GM12878 (cell line): Measurements from ENCODE around the gene SYCE1L. TPM values are rescaled to one million over a fixed set of nuclear protein-coding genes. Genes with fewer than 3 reads are reported as not detected.
A peak's percentile ranks its signal among the peaks of the same experiment; 100 is the strongest.

ENCODE experiments used
- ATAC-seq: fragments of 200-7000 bp; cut with Tn5 transposase; 3 replicates; pipeline ENCODE4 v1.9.1; 2020; ENCODE audit warnings: mild to moderate bottlenecking, moderate library complexity
- BruUV-seq: library from RNA; stranded (reverse); fragments of 400-500 nt; replicated peaks from 2 replicates; lab custom pipeline; 2021; lab: Mats Ljungman, UMichigan
- CTCF ChIA-PET: fragments of 300-600 bp; sonication (Branson Sonifier 250); formaldehyde crosslinking; extraction: SDS; loops from one replicate; lab custom pipeline; 2021; ENCODE audit warnings: inconsistent platforms; lab: Yijun Ruan, JAX
- POLR2A ChIA-PET: fragments of 350-600 bp; formaldehyde crosslinking; extraction: SDS; loops from one replicate; lab custom pipeline; 2021; ENCODE audit warnings: inconsistent platforms; lab: Charles Lee
- RAD21 ChIA-PET: fragments of 300-600 bp; sonication (Branson Sonifier 250); formaldehyde crosslinking; loops from one replicate; lab custom pipeline; 2023; ENCODE audit warnings: antibody characterized with exemption; ENCODE audit not compliant: unreplicated experiment; lab: Charles Lee
- SMC1A ChIA-PET: fragments of 300-600 bp; sonication (Branson Sonifier 250); formaldehyde crosslinking; loops from one replicate; lab custom pipeline; 2023; ENCODE audit not compliant: unreplicated experiment, uncharacterized antibody; lab: Charles Lee
- DNase-seq: peaks from one replicate; pipeline ENCODE4 v3.0.0-alpha.2; 2011; ENCODE audit warnings: low read depth, low spot score
- FAIRE-seq: peaks from 3 replicates; lab custom pipeline; 2011; peaks lifted over from hg19 to GRCh38; lab: Jason Lieb, UNC
- H2AFZ ChIP-seq: 2 replicates; pipeline ENCODE4 v1.6.0; 2011; ENCODE audit warnings: low read depth, low read length, control low read depth; ENCODE audit not compliant: control insufficient read depth
- H3K27ac ChIP-seq: 2 replicates; pipeline ENCODE4 v1.5.1; 2011; ENCODE audit warnings: control low read depth; ENCODE audit not compliant: control insufficient read depth, insufficient read depth
- H3K27me3 ChIP-seq, 2 experiments: replicated peaks in 1 of 2; 2 replicates each; pipeline versions ENCODE4 v1.6.0 to v1.6.1; 2011; ENCODE audit warnings: low read length in 1 of 2; ENCODE audit not compliant: control insufficient read depth in 2 of 2, insufficient read depth in 2 of 2
- H3K36me3 ChIP-seq, 2 experiments: 2 replicates each; pipeline ENCODE4 v1.5.1; 2011; ENCODE audit warnings: low read length in 1 of 2; ENCODE audit not compliant: control insufficient read depth in 2 of 2, insufficient read depth in 2 of 2
- H3K4me1 ChIP-seq: 2 replicates; pipeline ENCODE4 v1.6.1; 2011; ENCODE audit warnings: mild to moderate bottlenecking, low read length, moderate library complexity, mixed read lengths; ENCODE audit not compliant: control insufficient read depth, insufficient read depth
- H3K4me2 ChIP-seq: 2 replicates; pipeline ENCODE4 v1.6.0; 2011; ENCODE audit warnings: control low read depth; ENCODE audit not compliant: control insufficient read depth, insufficient read depth
- H3K4me3 ChIP-seq: fragments of 200-600 bp; sonication (generic); 2 replicates; pipeline ENCODE4 v1.5.1; 2016
- H3K79me2 ChIP-seq: 2 replicates; pipeline ENCODE4 v1.6.0; 2011; ENCODE audit warnings: low read length; ENCODE audit not compliant: control insufficient read depth, insufficient read depth
- H3K9ac ChIP-seq: 2 replicates; pipeline ENCODE4 v1.8.0; 2011; ENCODE audit warnings: low read length, control low read depth, mixed read lengths; ENCODE audit not compliant: control insufficient read depth, insufficient read depth
- H3K9me3 ChIP-seq: replicated peaks from 3 replicates; pipeline ENCODE4 v1.5.1; 2011; ENCODE audit warnings: mild to moderate bottlenecking, low read length; ENCODE audit not compliant: control insufficient read depth, insufficient read depth
- H4K20me1 ChIP-seq: 2 replicates; pipeline ENCODE4 v1.6.0; 2011; ENCODE audit not compliant: control insufficient read depth, insufficient read depth
- BCL11A ChIP-seq: IDR thresholded peaks from 2 replicates; pipeline ENCODE4 v1.6.1; 2011; ENCODE audit warnings: low read depth, low read length
- DPF2 ChIP-seq: fragments of 450-650 bp; IDR thresholded peaks from 2 replicates; pipeline ENCODE4 v1.6.1; 2017; ENCODE audit warnings: mild to moderate bottlenecking
- EGR1 ChIP-seq, 2 experiments: IDR thresholded peaks; 1 replicate in 1 of 2; 2 replicates in 1 of 2; pipeline ENCODE4 v1.6.1; 2011 to 2012; ENCODE audit warnings: low read depth in 2 of 2, low read length in 2 of 2, borderline replicate concordance in 1 of 2, mild to moderate bottlenecking in 1 of 2, moderate library complexity in 1 of 2
- IKZF1 ChIP-seq: fragments of 450-650 bp; conservative IDR thresholded peaks from 2 replicates; pipeline ENCODE4 v1.6.1; 2017; ENCODE audit warnings: antibody characterized with exemption, mild to moderate bottlenecking
- IKZF2 ChIP-seq, 2 experiments: fragments of 450-650 bp; IDR thresholded peaks; 2 replicates each; pipeline ENCODE4 v1.6.1; 2017; ENCODE audit warnings: mild to moderate bottlenecking in 2 of 2, moderate library complexity in 2 of 2
- JUND ChIP-seq: IDR thresholded peaks from 2 replicates; pipeline ENCODE4 v1.6.1; 2012; ENCODE audit warnings: low read depth, mild to moderate bottlenecking, low read length, improper control_type of control experiment, moderate library complexity
- MEF2B ChIP-seq: fragments of 450-650 bp; IDR thresholded peaks from 2 replicates; pipeline ENCODE4 v1.6.1; 2018; ENCODE audit warnings: mild to moderate bottlenecking, moderate library complexity; ENCODE audit not compliant: partially characterized antibody, poor library complexity, severe bottlenecking
- SIX5 ChIP-seq: IDR thresholded peaks from 2 replicates; pipeline ENCODE4 v1.6.1; 2011; ENCODE audit warnings: mild to moderate bottlenecking, low read depth, low read length, moderate library complexity; ENCODE audit not compliant: severe bottlenecking
- STAT3 ChIP-seq: IDR thresholded peaks from 2 replicates; pipeline ENCODE4 v1.6.1; 2011; ENCODE audit warnings: low read depth, low read length, improper control_type of control experiment
- ZNF384 ChIP-seq: IDR thresholded peaks from 2 replicates; pipeline ENCODE4 v1.6.1; 2012; ENCODE audit warnings: low read depth, mild to moderate bottlenecking, low read length, improper control_type of control experiment, borderline replicate concordance
- WGBS: methylation state at CpG from one replicate; pipeline ENCODE4 v1.1.6; 2016; ENCODE audit warnings: low lambda C conversion rate; ENCODE audit not compliant: insufficient replicate concordance, insufficient coverage; ENCODE audit errors: missing lambda C conversion rate; 5-methylcytosine and 5-hydroxymethylcytosine counted together
- in situ Hi-C: fragments of 300-500 bp; cut with MboI; formaldehyde crosslinking; loops from 9 replicates; pipeline ENCODE4 v1.14.3; 2018; ENCODE audit warnings: mixed read lengths
- intact Hi-C: fragments of 100-400 bp; cut with micrococcal nuclease; formaldehyde crosslinking; loops from one replicate; pipeline ENCODE4 v1.14.2; 2022; ENCODE audit not compliant: unreplicated experiment
- polyA plus RNA-seq, 11 experiments: library from polyadenylated mRNA; depleted of rRNA in 4 of 11; unstranded in 6 of 11; stranded (reverse) in 5 of 11; fragments of >200 nt; fragmentation: Nextera tagmentation in 4 of 11; fragmentation: Illumina TruSeq in 1 of 11; extraction: Ambion mirVana in 4 of 11; extraction: Trizol in 1 of 11; gene quantifications; 1 replicate in 1 of 11; 2 replicates in 10 of 11; pipeline versions ENCODE4 v1.2.1 to v1.2.3, GENCODE V29; 2011 to 2016; ENCODE audit warnings: inconsistent platforms in 2 of 11, missing spikeins in 2 of 11, low read depth in 1 of 11
- total RNA-seq, 4 experiments: library from RNA; depleted of rRNA in 3 of 4; stranded (reverse); fragments of >200 nt in 3 of 4; fragmentation: Illumina TruSeq in 1 of 4; extraction: Trizol in 1 of 4; gene quantifications; 2 replicates each; pipeline versions ENCODE4 v1.2.1 to v1.2.3, GENCODE V29; 2013 to 2021
- TF ChIP-seq, protein P1 (sequence below): fragments of 450-650 bp; IDR thresholded peaks from 2 replicates; pipeline ENCODE4 v1.6.1; 2016; ENCODE audit warnings: mild to moderate bottlenecking
- TF ChIP-seq, protein P2 (sequence below): fragments of 450-650 bp; IDR thresholded peaks from 2 replicates; pipeline ENCODE4 v1.6.1; 2016; ENCODE audit warnings: mild to moderate bottlenecking
- TF ChIP-seq, protein P3 (sequence below): fragments of 450-650 bp; IDR thresholded peaks from 2 replicates; pipeline ENCODE4 v1.6.1; 2017; ENCODE audit warnings: low read depth, mild to moderate bottlenecking, moderate library complexity

The SYCE1L gene
- total and polyA plus RNA-seq, 10 of the 15 experiments (the other 5 are each of a cell fraction or from before 2014, with no cell fraction given), result 0.35 to 4.6 (median 0.91) TPM; not detected in 5

DNA sequence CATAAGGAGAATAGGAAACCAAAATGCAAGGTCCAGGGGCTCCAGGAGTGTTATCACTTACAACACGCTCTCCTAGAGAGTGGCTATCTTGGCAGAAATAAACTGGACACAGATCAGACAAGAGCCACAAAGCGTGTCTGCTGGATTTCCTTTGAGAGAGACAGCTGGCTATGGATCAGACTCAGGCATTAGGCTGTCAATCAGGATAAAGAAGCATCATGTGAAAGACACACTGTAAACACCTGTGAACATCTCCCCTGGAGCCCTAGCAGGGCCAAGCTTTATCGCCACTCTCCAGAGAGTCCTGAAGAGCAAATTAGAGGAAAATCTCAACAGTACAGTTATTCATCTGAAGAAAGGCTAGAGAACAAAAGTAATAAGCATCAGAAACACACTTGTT, 26.0 kb downstream of the SYCE1L start:
- RAD21 ChIA-PET, result no interaction called here
- no peak overlapping the region for H3K27ac ChIP-seq
- H3K27me3 ChIP-seq, result no peaks in the 10 kb centered on the region
- in situ Hi-C loops, result no loop called here
- H3K36me3 ChIP-seq, result no peaks in the 10 kb centered on the region
- FAIRE-seq (no peak), DNase-seq (no peak), ATAC-seq (no peak)
- no peak overlapping the region for H2AFZ ChIP-seq
- POLR2A ChIA-PET, result no interaction called here
- no peak overlapping the region for H3K4me3 ChIP-seq
- intact Hi-C loops, result no loop called here
- no TSS peak for BruUV-seq
- H3K4me2 ChIP-seq, result no peak overlapping the region
- H3K79me2 ChIP-seq, result no peaks in the 10 kb centered on the region
- H3K9ac ChIP-seq, result no peak overlapping the region
- no peaks in the 10 kb centered on the region for H3K4me1 ChIP-seq
- no peaks in the 10 kb centered on the region for H4K20me1 ChIP-seq
- SMC1A ChIA-PET, result no interaction called here
- no peaks in the 10 kb centered on the region for H3K9me3 ChIP-seq
- CTCF ChIA-PET, result no interaction called here
- TF ChIP-seq, protein P1, sequence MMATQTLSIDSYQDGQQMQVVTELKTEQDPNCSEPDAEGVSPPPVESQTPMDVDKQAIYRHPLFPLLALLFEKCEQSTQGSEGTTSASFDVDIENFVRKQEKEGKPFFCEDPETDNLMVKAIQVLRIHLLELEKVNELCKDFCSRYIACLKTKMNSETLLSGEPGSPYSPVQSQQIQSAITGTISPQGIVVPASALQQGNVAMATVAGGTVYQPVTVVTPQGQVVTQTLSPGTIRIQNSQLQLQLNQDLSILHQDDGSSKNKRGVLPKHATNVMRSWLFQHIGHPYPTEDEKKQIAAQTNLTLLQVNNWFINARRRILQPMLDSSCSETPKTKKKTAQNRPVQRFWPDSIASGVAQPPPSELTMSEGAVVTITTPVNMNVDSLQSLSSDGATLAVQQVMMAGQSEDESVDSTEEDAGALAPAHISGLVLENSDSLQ, result 0 out of 2 replicates have a peak, but pooled peaks have one; percentile 13
- TF ChIP-seq, protein P2, sequence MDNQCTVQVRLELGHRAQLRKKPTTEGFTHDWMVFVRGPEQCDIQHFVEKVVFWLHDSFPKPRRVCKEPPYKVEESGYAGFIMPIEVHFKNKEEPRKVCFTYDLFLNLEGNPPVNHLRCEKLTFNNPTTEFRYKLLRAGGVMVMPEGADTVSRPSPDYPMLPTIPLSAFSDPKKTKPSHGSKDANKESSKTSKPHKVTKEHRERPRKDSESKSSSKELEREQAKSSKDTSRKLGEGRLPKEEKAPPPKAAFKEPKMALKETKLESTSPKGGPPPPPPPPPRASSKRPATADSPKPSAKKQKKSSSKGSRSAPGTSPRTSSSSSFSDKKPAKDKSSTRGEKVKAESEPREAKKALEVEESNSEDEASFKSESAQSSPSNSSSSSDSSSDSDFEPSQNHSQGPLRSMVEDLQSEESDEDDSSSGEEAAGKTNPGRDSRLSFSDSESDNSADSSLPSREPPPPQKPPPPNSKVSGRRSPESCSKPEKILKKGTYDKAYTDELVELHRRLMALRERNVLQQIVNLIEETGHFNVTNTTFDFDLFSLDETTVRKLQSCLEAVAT, result no peak
- WGBS, result 65% methylated on average over 3 of the region's 3 CpGs

DNA sequence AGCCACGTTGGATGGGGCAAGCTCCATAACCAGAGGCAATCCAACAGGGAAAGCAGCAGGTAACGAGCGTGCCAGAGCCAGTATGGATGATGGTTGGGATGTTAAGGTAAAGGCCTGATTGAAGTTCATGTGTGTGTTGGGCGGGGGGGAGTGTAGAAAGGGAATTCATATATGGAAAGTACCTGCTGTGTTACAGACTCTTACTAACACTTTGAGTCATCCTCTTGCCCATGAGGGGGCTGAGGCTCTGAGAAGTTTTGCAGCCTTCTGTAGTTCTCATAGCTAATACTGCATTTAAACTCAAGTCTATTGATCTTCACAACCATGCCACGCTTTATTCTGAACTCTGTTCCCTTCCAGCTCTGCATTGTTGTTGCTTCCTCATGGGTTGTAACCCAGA, 28.5 kb downstream of the SYCE1L start:
- no peak overlapping the region for H3K27ac ChIP-seq
- ChIA-PET POLR2A (no interaction called here), SMC1A (interaction anchor here (0.9 to 1.8 kb wide), 3 partner anchors 10 to 355 kb away, joined by 3 to 5 read pairs (median 3); no protein-coding TSS in a partner anchor), CTCF (interaction anchor here (0.8 to 2.2 kb wide), 3 partner anchors 9 to 356 kb away, joined by 5 to 10 read pairs (median 7); no protein-coding TSS in a partner anchor), RAD21 (interaction anchor here (1.3 kb wide), 1 partner anchor 355 kb away, joined by 3 read pairs; no protein-coding TSS in a partner anchor)
- no peak overlapping the region for H3K4me2 ChIP-seq
- H3K79me2 ChIP-seq, result no peaks in the 10 kb centered on the region
- no peaks in the 10 kb centered on the region for H4K20me1 ChIP-seq
- no peaks in the 10 kb centered on the region for H3K4me1 ChIP-seq
- H3K9me3 ChIP-seq, result no peaks in the 10 kb centered on the region
- H3K9ac ChIP-seq, result no peak overlapping the region
- no peak overlapping the region for H2AFZ ChIP-seq
- no peak overlapping the region for H3K4me3 ChIP-seq
- no peak for FAIRE-seq
- peak; percentile 95 for ATAC-seq
- no peaks in the 10 kb centered on the region for H3K27me3 ChIP-seq
- DNase-seq, result no peak
- intact Hi-C loops (no loop called here), in situ Hi-C loops (no loop called here)
- no TSS peak for BruUV-seq
- 2% methylated on average over 5 of the region's 5 CpGs for WGBS
- H3K36me3 ChIP-seq, result no peaks in the 10 kb centered on the region
- TF ChIP-seq DPF2, result 0 out of 2 replicates have a peak, but pooled peaks have one; percentile 14
- peak; percentile 19; the same call in 1 of the 2 replicates for TF ChIP-seq JUND
- no peak for TF ChIP-seq SIX5
- TF ChIP-seq IKZF2 (IDR thresholded peaks at IDR 0.05), result peak; percentile 24 to 27; a peak in 1 of 4 replicates
- TF ChIP-seq MEF2B, result peak; percentile 52
- peak; percentile 31 for TF ChIP-seq IKZF1
- no peak for TF ChIP-seq STAT3
- 0 out of 2 replicates have a peak, but pooled peaks have one; percentile 8 for TF ChIP-seq BCL11A
- no peak for TF ChIP-seq ZNF384
- TF ChIP-seq EGR1 (IDR thresholded peaks at IDR 0.05; ENCODE audit: borderline replicate concordance in 1 of 2, low read depth in 2 of 2, low read length in 2 of 2), result no peak
- TF ChIP-seq, protein P3, sequence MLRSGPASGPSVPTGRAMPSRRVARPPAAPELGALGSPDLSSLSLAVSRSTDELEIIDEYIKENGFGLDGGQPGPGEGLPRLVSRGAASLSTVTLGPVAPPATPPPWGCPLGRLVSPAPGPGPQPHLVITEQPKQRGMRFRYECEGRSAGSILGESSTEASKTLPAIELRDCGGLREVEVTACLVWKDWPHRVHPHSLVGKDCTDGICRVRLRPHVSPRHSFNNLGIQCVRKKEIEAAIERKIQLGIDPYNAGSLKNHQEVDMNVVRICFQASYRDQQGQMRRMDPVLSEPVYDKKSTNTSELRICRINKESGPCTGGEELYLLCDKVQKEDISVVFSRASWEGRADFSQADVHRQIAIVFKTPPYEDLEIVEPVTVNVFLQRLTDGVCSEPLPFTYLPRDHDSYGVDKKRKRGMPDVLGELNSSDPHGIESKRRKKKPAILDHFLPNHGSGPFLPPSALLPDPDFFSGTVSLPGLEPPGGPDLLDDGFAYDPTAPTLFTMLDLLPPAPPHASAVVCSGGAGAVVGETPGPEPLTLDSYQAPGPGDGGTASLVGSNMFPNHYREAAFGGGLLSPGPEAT, result peak; percentile 87
